HCT116 (cell line): ENCODE measurements around the gene ADGRG7. TPM values are rescaled to one million over a fixed set of nuclear protein-coding genes. Genes with fewer than 3 reads are reported as not detected.

Experiments
- ATAC-seq: fragments of 200-7000 bp; cut with Tn5 transposase; 2 replicates; pipeline ENCODE4 v1.9.1; 2020; ENCODE audit warnings: mild to moderate bottlenecking, moderate library complexity
- BruUV-seq: library from RNA; stranded (reverse); fragments of 400-500 nt; replicated peaks from 2 replicates; lab custom pipeline; 2021; lab: Mats Ljungman, UMichigan
- CTCF ChIA-PET: fragments of 300-600 bp; sonication (Branson Sonifier 250); formaldehyde crosslinking; loops from one replicate; lab custom pipeline; 2021; ENCODE audit warnings: antibody characterized with exemption; lab: Charles Lee
- POLR2A ChIA-PET: fragments of 300-600, 350-600 bp; sonication (Branson Sonifier 250); formaldehyde crosslinking; loops from one replicate; lab custom pipeline; 2021; ENCODE audit warnings: antibody characterized with exemption; lab: Charles Lee
- RAD21 ChIA-PET, 2 experiments: fragments of 300-600 bp; sonication (Branson Sonifier 250); formaldehyde crosslinking; loops; one replicate each; lab custom pipeline; 2023; ENCODE audit warnings: low total read pairs in 2 of 2; ENCODE audit not compliant: uncharacterized antibody in 2 of 2, unreplicated experiment in 2 of 2, low non-redundant PET in 1 of 2; lab: Charles Lee
- DNase-seq: peaks from one replicate; pipeline ENCODE4 v3.0.0-alpha.2; 2010; ENCODE audit warnings: low read depth, low spot score
- H2AFZ ChIP-seq: fragments of 200-600 bp; shearing (Covaris generic), sonication (generic); 2 replicates; pipeline ENCODE4 v1.6.1; 2017; ENCODE audit warnings: low read depth, mixed run types, mixed read lengths, antibody characterized with exemption, low read length; ENCODE audit not compliant: poor library complexity, severe bottlenecking
- H3K27ac ChIP-seq: 2 replicates; pipeline ENCODE4 v1.5.1; 2012; ENCODE audit warnings: low read depth, low read length
- H3K27me3 ChIP-seq: fragments of 200-600 bp; sonication (generic); 2 replicates; pipeline ENCODE4 v1.6.1; 2016; ENCODE audit warnings: mixed run types, low read length, mixed read lengths; ENCODE audit not compliant: insufficient read depth
- H3K36me3 ChIP-seq, 2 experiments: fragments of 200-500 bp in 1 of 2; fragments of 200-600 bp in 1 of 2; sonication (Bioruptor generic) in 1 of 2; sonication (generic) in 1 of 2; 2 replicates each; pipeline versions ENCODE4 v1.5.1 to v1.6.1; 2014 to 2016; ENCODE audit warnings: low read length in 2 of 2, inconsistent platforms in 1 of 2, mixed read lengths in 1 of 2, mixed run types in 1 of 2; ENCODE audit not compliant: insufficient read depth in 2 of 2, control insufficient read depth in 1 of 2
- H3K4me1 ChIP-seq, 2 experiments: fragments of 200-600 bp in 1 of 2; sonication (generic) in 1 of 2; 2 replicates each; pipeline versions ENCODE4 v1.5.1 to v1.6.1; 2012 to 2017; ENCODE audit warnings: low read length in 2 of 2, inconsistent platforms in 1 of 2, mild to moderate bottlenecking in 1 of 2, mixed read lengths in 1 of 2, mixed run types in 1 of 2, moderate library complexity in 1 of 2; ENCODE audit not compliant: insufficient read depth in 2 of 2, control insufficient read depth in 1 of 2
- H3K4me2 ChIP-seq: fragments of 200-600 bp; sonication (generic); 2 replicates; pipeline ENCODE4 v1.6.1; 2017; ENCODE audit warnings: mixed run types, low read length, mixed read lengths
- H3K4me3 ChIP-seq, 2 experiments: fragments of 200-600 bp in 1 of 2; sonication (generic) in 1 of 2; replicated peaks in 1 of 2; 2 replicates each; pipeline ENCODE4 v1.5.1; 2011 to 2016; ENCODE audit warnings: low read length in 2 of 2, control low read depth in 1 of 2, low read depth in 1 of 2, mild to moderate bottlenecking in 1 of 2, mixed read lengths in 1 of 2, mixed run types in 1 of 2
- H3K79me2 ChIP-seq: fragments of 200-600 bp; sonication (generic); 2 replicates; pipeline ENCODE4 v1.6.1; 2017; ENCODE audit warnings: mild to moderate bottlenecking, mixed run types, low read length, moderate library complexity, mixed read lengths; ENCODE audit not compliant: insufficient read depth
- H3K9ac ChIP-seq: fragments of 200-600 bp; sonication (generic); 2 replicates; pipeline ENCODE4 v1.6.1; 2016; ENCODE audit warnings: low read length, mixed read lengths
- H3K9me2 ChIP-seq: fragments of 200-600 bp; sonication (generic), shearing (Covaris generic); 2 replicates; pipeline ENCODE4 v1.6.1; 2017; ENCODE audit warnings: mixed run types, mild to moderate bottlenecking, moderate library complexity; ENCODE audit not compliant: insufficient read depth
- H3K9me3 ChIP-seq, 2 experiments: fragments of 200-500 bp in 1 of 2; fragments of 200-600 bp in 1 of 2; sonication (Bioruptor generic) in 1 of 2; sonication (generic) in 1 of 2; 2 replicates each; pipeline ENCODE4 v1.6.1; 2014 to 2017; ENCODE audit warnings: low read length in 2 of 2, mixed read lengths in 2 of 2, inconsistent platforms in 1 of 2, low read depth in 1 of 2, mild to moderate bottlenecking in 1 of 2, mixed run types in 1 of 2, moderate library complexity in 1 of 2; ENCODE audit not compliant: control insufficient read depth in 1 of 2, insufficient read depth in 1 of 2
- H4K20me1 ChIP-seq: fragments of 200-600 bp; sonication (generic), shearing (Covaris generic); 2 replicates; pipeline ENCODE4 v1.6.1; 2017; ENCODE audit warnings: mixed run types, mild to moderate bottlenecking, moderate library complexity; ENCODE audit not compliant: insufficient read depth
- CEBPB ChIP-seq: IDR thresholded peaks from 2 replicates; pipeline ENCODE4 v1.6.1; 2012; ENCODE audit warnings: low read depth
- CTCF ChIP-seq, 3 experiments: fragments of 200-600 bp in 1 of 3; sonication (generic) in 1 of 3; IDR thresholded peaks in 2 of 3; conservative IDR thresholded peaks in 1 of 3; 2 replicates each; pipeline ENCODE4 v1.5.1; 2012 to 2017; ENCODE audit warnings: low read depth in 2 of 3, low read length in 2 of 3, antibody characterized with exemption in 1 of 3, borderline replicate concordance in 1 of 3, control low read depth in 1 of 3, mild to moderate bottlenecking in 1 of 3, mixed read lengths in 1 of 3, mixed run types in 1 of 3, moderate library complexity in 1 of 3; ENCODE audit not compliant: insufficient read depth in 1 of 3
- ELF1 ChIP-seq: IDR thresholded peaks from 2 replicates; pipeline ENCODE4 v1.6.1; 2012; ENCODE audit warnings: low read depth, borderline replicate concordance
- FOSL1 ChIP-seq: IDR thresholded peaks from 2 replicates; pipeline ENCODE4 v1.6.1; 2012; ENCODE audit warnings: low read depth
- JUND ChIP-seq: IDR thresholded peaks from 2 replicates; pipeline ENCODE4 v1.6.1; 2012
- RAD21 ChIP-seq: IDR thresholded peaks from 2 replicates; pipeline ENCODE4 v1.6.1; 2012; ENCODE audit warnings: low read depth, mild to moderate bottlenecking
- intact Hi-C: fragments of 100-400 bp; cut with micrococcal nuclease; formaldehyde crosslinking; loops from 2 replicates; pipeline ENCODE4 v1.10.0; 2022
- total RNA-seq: library from RNA; stranded (reverse); gene quantifications from one replicate; pipeline ENCODE4 v1.2.1, GENCODE V29; 2021; ENCODE audit not compliant: unreplicated experiment

The ADGRG7 gene
- total RNA-seq, 1 experiment from 2014 or later, result not detected

- POLR2A ChIA-PET, result no interaction called here
Observed at GRCh38 chr3:100650651-100651619, 41.5 kb downstream of the ADGRG7 start.

More at GRCh38 chr3:100650651-100651619, 41.5 kb downstream of the ADGRG7 start:
- H3K36me3 ChIP-seq, result no peaks in the 10 kb centered on the region
- RAD21 ChIA-PET, result no interaction called here
- CTCF ChIA-PET, result no interaction called here
- no peaks in the 10 kb centered on the region for H4K20me1 ChIP-seq
- BruUV-seq, result no TSS peak
- intact Hi-C loops, result no loop called here
- peak overlapping the region; percentile 43 for H3K4me2 ChIP-seq
- DNase-seq (no peak), ATAC-seq (peak; percentile 57)
- no peaks in the 10 kb centered on the region for H3K27me3 ChIP-seq
- peaks cover 6 to 13% of the 10 kb centered on the region in 2 experiments; a peak in 3 of 4 replicates for H3K4me1 ChIP-seq
- no peak overlapping the region; a peak in 1 of 4 replicates for H3K4me3 ChIP-seq
- no peaks in the 10 kb centered on the region for H3K9me2 ChIP-seq
- H3K9ac ChIP-seq, result no peak overlapping the region
- H3K27ac ChIP-seq, result no peak overlapping the region
- peak overlapping the region; percentile 76 for H2AFZ ChIP-seq
- H3K79me2 ChIP-seq, result no peaks in the 10 kb centered on the region
- H3K9me3 ChIP-seq, result no peaks in the 10 kb centered on the region
- TF ChIP-seq CEBPB, result peak; percentile 37; the same call in 1 of the 2 replicates
- peak; percentile 53; the same call in 1 of the 2 replicates for TF ChIP-seq JUND
- TF ChIP-seq ELF1, result no peak
- peak; percentile 48 for TF ChIP-seq FOSL1
- no peak for TF ChIP-seq CTCF (IDR thresholded peaks at IDR 0.05 in 2 of 3, conservative IDR thresholded peaks at IDR 0.05 in 1 of 3; ENCODE audit: borderline replicate concordance in 1 of 3, insufficient read depth in 1 of 3, low read depth in 2 of 3, low read length in 2 of 3)
- TF ChIP-seq RAD21, result peak; percentile 37
